H9 (cell line): ENCODE data around the gene LGR5. TPM values are rescaled to one million over a fixed set of nuclear protein-coding genes. Genes with fewer than 3 reads are reported as not detected.

Experiments used
- DNase-seq: peaks from one replicate; pipeline ENCODE4 v3.0.0-alpha.2; 2017
- H2AFZ ChIP-seq: one replicate; pipeline ENCODE4 v1.6.1; 2013; ENCODE audit warnings: mild to moderate bottlenecking, low read length, control low read depth, moderate library complexity
- H2AK5ac ChIP-seq: 2 replicates; pipeline ENCODE4 v1.6.1; 2013; ENCODE audit warnings: low read length, control low read depth, mixed read lengths; ENCODE audit not compliant: insufficient read length
- H2BK120ac ChIP-seq: one replicate; pipeline ENCODE4 v1.6.1; 2013; ENCODE audit warnings: low read depth, mild to moderate bottlenecking, low read length, control low read depth, inconsistent platforms; ENCODE audit not compliant: poor library complexity, severe bottlenecking
- H2BK12ac ChIP-seq: 2 replicates; pipeline ENCODE4 v1.6.1; 2013; ENCODE audit warnings: low read length, control low read depth, mixed read lengths, low read depth; ENCODE audit not compliant: insufficient read length
- H2BK15ac ChIP-seq: 2 replicates; pipeline ENCODE4 v1.6.1; 2013; ENCODE audit warnings: low read depth, low read length, control low read depth
- H2BK20ac ChIP-seq: one replicate; pipeline ENCODE4 v1.6.1; 2013; ENCODE audit warnings: low read depth, mild to moderate bottlenecking, low read length, control low read depth, inconsistent platforms; ENCODE audit not compliant: poor library complexity, severe bottlenecking
- H2BK5ac ChIP-seq: 2 replicates; pipeline ENCODE4 v1.6.1; 2013; ENCODE audit warnings: low read length, control low read depth, mixed read lengths; ENCODE audit not compliant: insufficient read length
- H3K14ac ChIP-seq: 2 replicates; pipeline ENCODE4 v1.6.1; 2013; ENCODE audit warnings: low read length, control low read depth; ENCODE audit not compliant: insufficient read depth
- H3K18ac ChIP-seq: 2 replicates; pipeline ENCODE4 v1.6.1; 2013; ENCODE audit warnings: low read depth, mild to moderate bottlenecking, mixed read lengths, low read length, control low read depth; ENCODE audit not compliant: insufficient read length
- H3K23ac ChIP-seq: 2 replicates; pipeline ENCODE4 v1.6.1; 2013; ENCODE audit warnings: low read length, control low read depth, mixed read lengths, low read depth; ENCODE audit not compliant: insufficient read length
- H3K23me2 ChIP-seq: 2 replicates; pipeline ENCODE4 v1.6.1; 2013; ENCODE audit warnings: low read depth, mild to moderate bottlenecking, mixed read lengths, low read length, control low read depth; ENCODE audit not compliant: insufficient read length, poor library complexity, severe bottlenecking
- H3K27ac ChIP-seq: 2 replicates; pipeline ENCODE4 v1.5.1; 2013; ENCODE audit warnings: low read length, control low read depth, mixed read lengths, low read depth; ENCODE audit not compliant: insufficient read length
- H3K27me3 ChIP-seq: 2 replicates; pipeline ENCODE4 v1.6.1; 2013; ENCODE audit warnings: low read length, control low read depth, inconsistent platforms; ENCODE audit not compliant: insufficient read depth
- H3K4ac ChIP-seq: 2 replicates; pipeline ENCODE4 v1.6.1; 2013; ENCODE audit warnings: low read depth, mild to moderate bottlenecking, control low read depth, inconsistent platforms, low read length, moderate library complexity
- H3K4me1 ChIP-seq: 2 replicates; pipeline ENCODE4 v1.6.1; 2013; ENCODE audit warnings: low read length, control low read depth, inconsistent platforms; ENCODE audit not compliant: insufficient read depth
- H3K4me2 ChIP-seq: 2 replicates; pipeline ENCODE4 v1.6.1; 2013; ENCODE audit warnings: low read length, control low read depth, mixed read lengths; ENCODE audit not compliant: insufficient read length, insufficient read depth
- H3K56ac ChIP-seq: 2 replicates; pipeline ENCODE4 v1.6.1; 2013; ENCODE audit warnings: low read depth, mild to moderate bottlenecking, mixed read lengths, low read length, control low read depth; ENCODE audit not compliant: insufficient read length
- H3K79me1 ChIP-seq: 2 replicates; pipeline ENCODE4 v1.6.1; 2013; ENCODE audit warnings: low read depth, mild to moderate bottlenecking, moderate library complexity, low read length, control low read depth, inconsistent platforms; ENCODE audit not compliant: insufficient read depth, poor library complexity, severe bottlenecking
- H3K79me2 ChIP-seq: 2 replicates; pipeline ENCODE4 v1.6.1; 2013; ENCODE audit warnings: low read length, control low read depth, inconsistent platforms; ENCODE audit not compliant: insufficient read depth
- H3K9ac ChIP-seq: 2 replicates; pipeline ENCODE4 v1.6.1; 2013; ENCODE audit warnings: low read length, control low read depth, mixed read lengths; ENCODE audit not compliant: insufficient read length; ENCODE audit errors: extremely low read depth
- H3K9me3 ChIP-seq: one replicate; pipeline ENCODE4 v1.6.1; 2013; ENCODE audit warnings: low read depth, low read length, inconsistent platforms; ENCODE audit not compliant: control insufficient read depth
- H3T11ph ChIP-seq: one replicate; pipeline ENCODE4 v1.6.1; 2013; ENCODE audit warnings: mild to moderate bottlenecking, low read length, control low read depth, inconsistent platforms
- H4K20me1 ChIP-seq: one replicate; pipeline ENCODE4 v1.6.1; 2013; ENCODE audit not compliant: control insufficient read depth, insufficient read length, insufficient read depth
- H4K5ac ChIP-seq: 2 replicates; pipeline ENCODE4 v1.6.1; 2013; ENCODE audit warnings: low read depth, mild to moderate bottlenecking, mixed read lengths, low read length, control low read depth; ENCODE audit not compliant: insufficient read length
- H4K8ac ChIP-seq: replicated peaks from 2 replicates; pipeline ENCODE4 v1.6.1; 2013; ENCODE audit warnings: low read length, control low read depth, mixed read lengths, low read depth; ENCODE audit not compliant: insufficient read length
- H4K91ac ChIP-seq: 2 replicates; pipeline ENCODE4 v1.6.1; 2013; ENCODE audit warnings: low read depth, mild to moderate bottlenecking, moderate library complexity, mixed read lengths, low read length, control low read depth; ENCODE audit not compliant: insufficient read length
- H3K27ac Mint-ChIP-seq, 3 experiments: 2 replicates in 2 of 3; 3 replicates in 1 of 3; pipeline ENCODE4 v1.8.0; 2020 to 2021; ENCODE audit warnings: mixed read lengths in 3 of 3, mild to moderate bottlenecking in 1 of 3, moderate library complexity in 1 of 3
- H3K27me3 Mint-ChIP-seq: 2 replicates; pipeline ENCODE4 v1.8.0; 2021; ENCODE audit warnings: low read depth, mild to moderate bottlenecking, moderate library complexity, mixed read lengths
- H3K36me3 Mint-ChIP-seq, 3 experiments: 2 replicates in 2 of 3; 3 replicates in 1 of 3; pipeline ENCODE4 v1.8.0; 2020 to 2021; ENCODE audit warnings: low read depth in 3 of 3, mixed read lengths in 3 of 3; ENCODE audit not compliant: insufficient read depth in 1 of 3
- H3K4me1 Mint-ChIP-seq, 2 experiments: 2 replicates each; pipeline ENCODE4 v1.8.0; 2020; ENCODE audit warnings: mixed read lengths in 2 of 2
- H3K4me3 Mint-ChIP-seq, 2 experiments: 2 replicates in 1 of 2; 3 replicates in 1 of 2; pipeline ENCODE4 v1.8.0; 2020 to 2021; ENCODE audit warnings: mild to moderate bottlenecking in 2 of 2, mixed read lengths in 2 of 2, moderate library complexity in 1 of 2
- H3K9me3 Mint-ChIP-seq, 2 experiments: 2 replicates in 1 of 2; 3 replicates in 1 of 2; pipeline ENCODE4 v1.8.0; 2020; ENCODE audit warnings: mild to moderate bottlenecking in 2 of 2, mixed read lengths in 2 of 2, moderate library complexity in 1 of 2
- WGBS: extraction: QIAGEN DNeasy Blood & Tissue Kit; methylation state at CpG from one replicate; pipeline ENCODE4 v1.1.7; 2013; ENCODE audit warnings: missing lambda C conversion rate, low lambda C conversion rate, mixed read lengths; ENCODE audit not compliant: insufficient read length; ENCODE audit errors: extremely low coverage; 5-methylcytosine and 5-hydroxymethylcytosine counted together
- total RNA-seq: library from RNA; stranded (reverse); gene quantifications from 2 replicates; pipeline ENCODE4 v1.2.1, GENCODE V29; 2021
- TF ChIP-seq, protein P1 (sequence below): fragments of 200-600 bp; sonication (generic); conservative IDR thresholded peaks from 3 replicates; pipeline ENCODE4 v1.8.0; 2021; ENCODE audit warnings: antibody characterized with exemption, mild to moderate bottlenecking

The LGR5 gene
- total RNA-seq, 1 experiment from 2014 or later: 0.09 TPM

DNA sequence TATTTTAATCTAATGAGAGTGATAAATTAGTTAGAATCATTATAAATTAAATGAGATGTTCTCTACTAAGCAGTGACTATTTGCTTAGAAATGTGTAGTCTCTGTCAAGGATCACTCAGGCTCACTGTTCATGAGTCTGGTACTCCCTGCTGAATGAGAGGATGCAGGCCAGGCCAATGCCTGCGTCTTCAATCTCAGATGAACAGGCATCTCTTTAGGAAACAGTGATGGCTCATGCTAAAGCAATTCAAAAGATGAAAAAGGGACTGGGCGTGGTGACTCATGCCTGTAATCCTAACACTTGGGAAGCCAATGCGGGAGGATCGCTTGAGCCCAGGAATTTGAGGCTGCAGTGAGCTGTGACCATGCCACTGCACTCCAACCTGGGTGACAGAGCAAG is 117.3 kb downstream of the LGR5 start:
- H2BK5ac ChIP-seq: no peak overlapping the region
- H3K27me3 ChIP-seq: no peaks in the 10 kb centered on the region
- DNase-seq: peak; percentile 48
- no peak overlapping the region for H2BK20ac ChIP-seq
- no peak overlapping the region for H2BK120ac ChIP-seq
- no peak overlapping the region for H3K4ac ChIP-seq
- no peaks in the 10 kb centered on the region for H3K9me3 ChIP-seq
- no peak overlapping the region for H3K9ac ChIP-seq
- H2AK5ac ChIP-seq: no peak overlapping the region
- Mint-ChIP-seq H3K9me3 (0 out of 5 replicates have a peak, but pooled peaks cover 0 to 3% of the 10 kb centered on the region in 2 experiments), H3K4me1 (peaks cover 8 to 11% of the 10 kb centered on the region in 2 experiments), H3K27ac (no peak overlapping the region), H3K36me3 (no peaks in the 10 kb centered on the region), H3K4me3 (no peak overlapping the region), H3K27me3 (no peaks in the 10 kb centered on the region)
- H4K8ac ChIP-seq: no peak overlapping the region
- no peaks in the 10 kb centered on the region for H3K79me2 ChIP-seq
- H2BK15ac ChIP-seq: no peak overlapping the region
- no CpG with 5 or more reads among the region's 4 CpGs for WGBS
- H3K23ac ChIP-seq: no peak overlapping the region
- no peak overlapping the region for H3K4me2 ChIP-seq
- H3K56ac ChIP-seq: no peak overlapping the region
- H4K91ac ChIP-seq: no peak overlapping the region
- no peak overlapping the region for H3K18ac ChIP-seq
- H4K5ac ChIP-seq: no peak overlapping the region
- H2AFZ ChIP-seq: no peak overlapping the region
- H3K23me2 ChIP-seq: no peaks in the 10 kb centered on the region
- no peaks in the 10 kb centered on the region for H3K4me1 ChIP-seq
- no peaks in the 10 kb centered on the region for H4K20me1 ChIP-seq
- TF ChIP-seq, protein P1, sequence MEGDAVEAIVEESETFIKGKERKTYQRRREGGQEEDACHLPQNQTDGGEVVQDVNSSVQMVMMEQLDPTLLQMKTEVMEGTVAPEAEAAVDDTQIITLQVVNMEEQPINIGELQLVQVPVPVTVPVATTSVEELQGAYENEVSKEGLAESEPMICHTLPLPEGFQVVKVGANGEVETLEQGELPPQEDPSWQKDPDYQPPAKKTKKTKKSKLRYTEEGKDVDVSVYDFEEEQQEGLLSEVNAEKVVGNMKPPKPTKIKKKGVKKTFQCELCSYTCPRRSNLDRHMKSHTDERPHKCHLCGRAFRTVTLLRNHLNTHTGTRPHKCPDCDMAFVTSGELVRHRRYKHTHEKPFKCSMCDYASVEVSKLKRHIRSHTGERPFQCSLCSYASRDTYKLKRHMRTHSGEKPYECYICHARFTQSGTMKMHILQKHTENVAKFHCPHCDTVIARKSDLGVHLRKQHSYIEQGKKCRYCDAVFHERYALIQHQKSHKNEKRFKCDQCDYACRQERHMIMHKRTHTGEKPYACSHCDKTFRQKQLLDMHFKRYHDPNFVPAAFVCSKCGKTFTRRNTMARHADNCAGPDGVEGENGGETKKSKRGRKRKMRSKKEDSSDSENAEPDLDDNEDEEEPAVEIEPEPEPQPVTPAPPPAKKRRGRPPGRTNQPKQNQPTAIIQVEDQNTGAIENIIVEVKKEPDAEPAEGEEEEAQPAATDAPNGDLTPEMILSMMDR: no peak
- H3K79me1 ChIP-seq: no peaks in the 10 kb centered on the region
- no peak overlapping the region for H3T11ph ChIP-seq
- H2BK12ac ChIP-seq: no peak overlapping the region
- no peak overlapping the region for H3K14ac ChIP-seq
- no peak overlapping the region for H3K27ac ChIP-seq
